OCI-LY3 (cell line): ENCODE measurements around the gene CACNA2D2.

Experiments
- CTCF ChIP-seq: fragments of 200-600, 300-600 bp; sonication (generic); IDR thresholded peaks from 2 replicates; pipeline ENCODE4 v1.5.1; 2014; ENCODE audit warnings: antibody characterized with exemption, low read length, low read depth
- EZH2phosphoT487 ChIP-seq: fragments of 200-600 bp; shearing (Covaris generic); IDR thresholded peaks from 2 replicates; pipeline ENCODE4 v1.6.1; 2018; ENCODE audit warnings: antibody characterized with exemption, mixed run types, low read depth

- TF ChIP-seq CTCF (no peak), EZH2phosphoT487 (no peak)
Measured at GRCh38 chr3:50414616-50415015, 88.8 kb downstream of the CACNA2D2 start.
